Lower leg skin (tissue), 3 donors: ENCODE results near the gene ACACA.

Source experiments
- CTCF ChIP-seq, 3 donors: fragments of 450-650 bp; IDR thresholded peaks; one replicate each; pipeline ENCODE4 v1.5.1; 2016; ENCODE audit warnings: antibody characterized with exemption in 3 of 3, mild to moderate bottlenecking in 3 of 3, moderate library complexity in 2 of 3
- POLR2A ChIP-seq, 2 donors: fragments of 450-650 bp; IDR thresholded peaks; one replicate each; pipeline ENCODE4 v1.6.1; 2016 to 2017; ENCODE audit warnings: antibody characterized with exemption in 2 of 2, mild to moderate bottlenecking in 1 of 2, moderate library complexity in 1 of 2

- TF ChIP-seq POLR2A (IDR thresholded peaks at IDR 0.05) (no peak), CTCF (IDR thresholded peaks at IDR 0.05) (no peak)
These were observed 200.3 kb downstream of the ACACA start for GRCh38 chr17:37206299-37206698.
